GM18498 (cell line): ENCODE data around the gene ERICH3.
"Not testable (repeated sequence)": the region's sequence is repeated elsewhere in the genome, so short reads cannot be mapped to it uniquely, and the experiment has no call there.

Source experiments
- ATAC-seq: cut with Tn5 transposase; IDR thresholded peaks from one replicate; pipeline ENCODE4 v1.9.1; 2021; ENCODE audit warnings: mild to moderate bottlenecking, moderate library complexity; ENCODE audit not compliant: unreplicated experiment

ERICH3 gene

GRCh38 chr1:74679811-74680210 is 6.2 kb upstream of the ERICH3 start:
- no peak for ATAC-seq

- ATAC-seq = no peak
Measured at GRCh38 chr1:74677926-74678325, 4.3 kb upstream of the ERICH3 start.

- ATAC-seq = peak; percentile 32
Measured at GRCh38 chr1:74674278-74675048, 871 bp upstream of the ERICH3 start.

- not testable (repeated sequence) for ATAC-seq
Measured at GRCh38 chr1:74670866-74671265, 2.7 kb downstream of the ERICH3 start.

- no peak for ATAC-seq
Measured at GRCh38 chr1:74654708-74655107, 18.9 kb downstream of the ERICH3 start.

- ATAC-seq = peak; percentile 97
Measured at GRCh38 chr1:74652711-74653139, 20.9 kb downstream of the ERICH3 start.

- no peak for ATAC-seq
Measured at GRCh38 chr1:74650561-74650960, 23.0 kb downstream of the ERICH3 start.

GRCh38 chr1:74641876-74642275 is 31.7 kb downstream of the ERICH3 start:
- ATAC-seq = no peak

- no peak for ATAC-seq
Measured at GRCh38 chr1:74641161-74641560, 32.4 kb downstream of the ERICH3 start.

- ATAC-seq = no peak
Measured at GRCh38 chr1:74637296-74637695, 36.3 kb downstream of the ERICH3 start.

GRCh38 chr1:74629283-74629682 is 44.3 kb downstream of the ERICH3 start:
- no peak for ATAC-seq

GRCh38 chr1:74623716-74624115 is 49.9 kb downstream of the ERICH3 start:
- ATAC-seq = no peak

GRCh38 chr1:74620242-74620641 is 53.4 kb downstream of the ERICH3 start:
- no peak for ATAC-seq

- ATAC-seq = no peak
Measured at GRCh38 chr1:74618974-74619373, 54.6 kb downstream of the ERICH3 start.

- ATAC-seq = no peak
Measured at GRCh38 chr1:74613894-74614293, 59.7 kb downstream of the ERICH3 start.

GRCh38 chr1:74611887-74612286 is 61.7 kb downstream of the ERICH3 start:
- no peak for ATAC-seq

GRCh38 chr1:74610961-74611360 is 62.6 kb downstream of the ERICH3 start:
- ATAC-seq = no peak

- no peak for ATAC-seq
Measured at GRCh38 chr1:74609810-74610371, 63.7 kb downstream of the ERICH3 start.

GRCh38 chr1:74596717-74597116 is 76.9 kb downstream of the ERICH3 start:
- no peak for ATAC-seq

- no peak for ATAC-seq
Measured at GRCh38 chr1:74593887-74594866, 79.4 kb downstream of the ERICH3 start.

- peak; percentile 68 for ATAC-seq
Measured at GRCh38 chr1:74592580-74593355, 80.8 kb downstream of the ERICH3 start.
